ENCODE results near the gene CELA1. TPM values are rescaled to one million over a fixed set of nuclear protein-coding genes. Genes with fewer than 3 reads are reported as not detected.

CELA1 gene
- total RNA-seq, 2 experiments from 2014 or later = 0.85 to 1.2 TPM

DNA sequence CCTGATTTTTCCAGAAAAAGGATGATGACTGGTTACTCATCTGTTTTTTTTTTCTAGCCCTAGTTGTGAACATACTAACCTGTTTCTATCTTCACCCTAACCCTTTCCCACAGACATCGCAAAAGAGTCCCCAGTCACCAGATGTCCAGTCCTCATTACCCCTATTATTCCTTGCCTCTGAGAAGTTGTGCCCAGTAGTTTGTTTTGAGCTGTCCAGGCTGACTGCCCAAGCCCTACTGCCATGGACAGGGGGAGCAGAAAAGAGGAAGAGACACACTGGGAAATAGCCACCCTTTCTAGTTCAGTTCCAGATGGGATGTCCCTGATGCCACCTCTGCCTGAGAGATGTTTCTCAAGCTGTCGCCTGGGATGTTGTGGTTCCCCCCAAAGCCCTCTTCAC, 13.8 kb upstream of the CELA1 start:
- Histone ChIP-seq H3K27ac (ENCODE audit: low read depth in 1 of 2, low read length in 2 of 2) (no peak overlapping the region), H3K36me3 (ENCODE audit: insufficient read depth, low read length) (peaks cover 50% of the 10 kb centered on the region), H3K27me3 (ENCODE audit: control insufficient read depth in 1 of 2, insufficient read depth in 2 of 2, low read length in 2 of 2) (no peaks in the 10 kb centered on the region), H3K4me1 (ENCODE audit: insufficient read depth, low read length) (peaks cover 1% of the 10 kb centered on the region), H3K9me3 (ENCODE audit: control insufficient read depth in 1 of 2, insufficient read depth in 1 of 2, low read length in 2 of 2) (no peaks in the 10 kb centered on the region), H3K4me3 (ENCODE audit: low read length) (no peak overlapping the region)
- Mint-ChIP-seq H3K36me3 (ENCODE audit: low read depth) (peaks cover 49% of the 10 kb centered on the region), H3K4me1 (ENCODE audit: low read depth) (peaks cover 5% of the 10 kb centered on the region), H3K27ac (no peak overlapping the region), H3K9me3 (no peaks in the 10 kb centered on the region), H3K4me3 (no peak overlapping the region), H3K27me3 (no peaks in the 10 kb centered on the region)
- CTCF ChIA-PET = no interaction called here
- intact Hi-C loops (cut with DNase I, micrococcal nuclease) = no loop called here
- no peak for ATAC-seq (ENCODE audit: poor library complexity)
- TF ChIP-seq, protein P1, sequence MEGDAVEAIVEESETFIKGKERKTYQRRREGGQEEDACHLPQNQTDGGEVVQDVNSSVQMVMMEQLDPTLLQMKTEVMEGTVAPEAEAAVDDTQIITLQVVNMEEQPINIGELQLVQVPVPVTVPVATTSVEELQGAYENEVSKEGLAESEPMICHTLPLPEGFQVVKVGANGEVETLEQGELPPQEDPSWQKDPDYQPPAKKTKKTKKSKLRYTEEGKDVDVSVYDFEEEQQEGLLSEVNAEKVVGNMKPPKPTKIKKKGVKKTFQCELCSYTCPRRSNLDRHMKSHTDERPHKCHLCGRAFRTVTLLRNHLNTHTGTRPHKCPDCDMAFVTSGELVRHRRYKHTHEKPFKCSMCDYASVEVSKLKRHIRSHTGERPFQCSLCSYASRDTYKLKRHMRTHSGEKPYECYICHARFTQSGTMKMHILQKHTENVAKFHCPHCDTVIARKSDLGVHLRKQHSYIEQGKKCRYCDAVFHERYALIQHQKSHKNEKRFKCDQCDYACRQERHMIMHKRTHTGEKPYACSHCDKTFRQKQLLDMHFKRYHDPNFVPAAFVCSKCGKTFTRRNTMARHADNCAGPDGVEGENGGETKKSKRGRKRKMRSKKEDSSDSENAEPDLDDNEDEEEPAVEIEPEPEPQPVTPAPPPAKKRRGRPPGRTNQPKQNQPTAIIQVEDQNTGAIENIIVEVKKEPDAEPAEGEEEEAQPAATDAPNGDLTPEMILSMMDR (IDR thresholded peaks at IDR 0.05) = no peak
- no peak for DNase-seq
- POLR2A ChIA-PET = no interaction called here

DNA sequence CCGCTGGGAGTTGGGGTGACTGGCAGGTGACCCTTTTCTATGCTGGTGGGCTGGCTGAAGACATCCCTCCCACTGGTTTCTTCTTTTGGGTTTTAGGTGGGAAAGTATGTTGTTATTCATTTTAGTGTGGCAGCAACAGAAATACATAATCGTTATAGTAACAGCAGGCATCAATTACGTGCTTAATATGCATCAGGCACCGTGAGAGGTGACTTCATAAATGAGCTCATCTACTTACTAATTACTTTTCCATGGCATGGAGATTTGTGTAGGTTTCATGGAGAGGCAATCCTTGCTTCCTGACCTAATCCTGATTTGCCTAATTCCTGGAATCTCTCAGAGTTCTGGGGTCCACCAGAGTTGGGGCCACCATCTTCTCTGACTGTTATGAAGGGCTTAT, 13.4 kb upstream of the CELA1 start:
- POLR2A ChIA-PET = no interaction called here
- H3K27ac ChIP-seq (ENCODE audit: low read depth in 1 of 2, low read length in 2 of 2) = no peak overlapping the region
- CTCF ChIA-PET = no interaction called here
- intact Hi-C loops (cut with DNase I, micrococcal nuclease) = loop anchor here in 1 of 2 experiments (10.0 kb wide), 1 partner anchor 595 kb away; the partner anchor contains the start of gene ATF1
- no peak overlapping the region for H3K4me3 ChIP-seq (ENCODE audit: low read length)
- ATAC-seq (ENCODE audit: poor library complexity) (no peak), DNase-seq (no peak)
- H3K4me3 Mint-ChIP-seq = no peak overlapping the region
- no peaks in the 10 kb centered on the region for H3K27me3 Mint-ChIP-seq
- no peaks in the 10 kb centered on the region for H3K4me1 ChIP-seq (ENCODE audit: insufficient read depth, low read length)
- H3K4me1 Mint-ChIP-seq (ENCODE audit: low read depth) = peaks cover 5% of the 10 kb centered on the region
- TF ChIP-seq, protein P1 (IDR thresholded peaks at IDR 0.05) = no peak
- peaks cover 46% of the 10 kb centered on the region for H3K36me3 ChIP-seq (ENCODE audit: insufficient read depth, low read length)
- H3K9me3 ChIP-seq (ENCODE audit: control insufficient read depth in 1 of 2, insufficient read depth in 1 of 2, low read length in 2 of 2) = no peaks in the 10 kb centered on the region
- H3K27me3 ChIP-seq (ENCODE audit: control insufficient read depth in 1 of 2, insufficient read depth in 2 of 2, low read length in 2 of 2) = no peaks in the 10 kb centered on the region
- H3K36me3 Mint-ChIP-seq (ENCODE audit: low read depth) = peaks cover 54% of the 10 kb centered on the region
- no peak overlapping the region for H3K27ac Mint-ChIP-seq
- H3K9me3 Mint-ChIP-seq = no peaks in the 10 kb centered on the region

DNA sequence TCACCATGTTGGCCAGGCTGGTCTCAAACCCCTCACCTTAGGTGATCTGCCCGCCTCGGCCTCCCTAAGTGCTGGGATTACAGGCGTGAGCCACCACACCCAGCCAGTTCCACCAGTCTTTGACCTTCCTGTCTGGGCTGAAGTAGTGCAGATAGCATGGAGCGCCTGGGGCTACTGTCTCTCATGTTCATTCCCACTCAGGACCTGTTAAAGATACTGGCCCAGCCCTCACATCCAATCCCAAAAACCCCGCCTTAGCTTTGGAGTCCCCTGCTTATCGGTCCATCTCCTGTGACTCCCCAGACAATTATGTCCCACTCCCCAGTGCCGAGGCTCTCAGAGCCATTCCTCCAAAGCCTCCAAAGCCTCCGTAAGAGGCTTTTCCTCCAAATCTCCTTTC, 12.0 kb upstream of the CELA1 start:
- H3K27ac ChIP-seq (ENCODE audit: low read depth in 1 of 2, low read length in 2 of 2) = no peak overlapping the region
- Mint-ChIP-seq H3K4me3 (no peak overlapping the region), H3K36me3 (ENCODE audit: low read depth) (peaks cover 52% of the 10 kb centered on the region), H3K9me3 (no peaks in the 10 kb centered on the region), H3K4me1 (ENCODE audit: low read depth) (peaks cover under 1% of the 10 kb centered on the region), H3K27me3 (no peaks in the 10 kb centered on the region), H3K27ac (no peak overlapping the region)
- intact Hi-C loops (cut with DNase I, micrococcal nuclease) = loop anchor here in 1 of 2 experiments (10.0 kb wide), 1 partner anchor 594 kb away; the partner anchor contains the start of gene ATF1
- TF ChIP-seq, protein P1 (IDR thresholded peaks at IDR 0.05) = no peak
- H3K36me3 ChIP-seq (ENCODE audit: insufficient read depth, low read length) = peaks cover 38% of the 10 kb centered on the region
- H3K27me3 ChIP-seq (ENCODE audit: control insufficient read depth in 1 of 2, insufficient read depth in 2 of 2, low read length in 2 of 2) = no peaks in the 10 kb centered on the region
- ChIA-PET CTCF (no interaction called here), POLR2A (interaction anchor here (0.7 kb wide), 1 partner anchor 63 kb away, joined by 3 read pairs; no protein-coding TSS in a partner anchor)
- no peak overlapping the region for H3K4me3 ChIP-seq (ENCODE audit: low read length)
- no peaks in the 10 kb centered on the region for H3K9me3 ChIP-seq (ENCODE audit: control insufficient read depth in 1 of 2, insufficient read depth in 1 of 2, low read length in 2 of 2)
- no peak for DNase-seq
- no peak for ATAC-seq (ENCODE audit: poor library complexity)
- no peaks in the 10 kb centered on the region for H3K4me1 ChIP-seq (ENCODE audit: insufficient read depth, low read length)
